Measurements from ENCODE around the gene PLEKHJ1. TPM values are rescaled to one million over a fixed set of nuclear protein-coding genes. Genes with fewer than 3 reads are reported as not detected.

PLEKHJ1 gene
- total and polyA plus RNA-seq, 3 donors from 2014 or later = 111 to 153 (median 126) TPM

GRCh38 chr19:2275588-2276428 lies 39.7 kb upstream of the PLEKHJ1 start:
- intact Hi-C loops (cut with DNase I; ENCODE audit: low total_unique reads) = loop anchor here (10.0 kb wide), 2 partner anchors 119 to 121 kb away; partner anchors contain the start of gene AP3D1
- TF ChIP-seq POLR2A (IDR thresholded peaks at IDR 0.05) = no peak
- TF ChIP-seq, protein P1, sequence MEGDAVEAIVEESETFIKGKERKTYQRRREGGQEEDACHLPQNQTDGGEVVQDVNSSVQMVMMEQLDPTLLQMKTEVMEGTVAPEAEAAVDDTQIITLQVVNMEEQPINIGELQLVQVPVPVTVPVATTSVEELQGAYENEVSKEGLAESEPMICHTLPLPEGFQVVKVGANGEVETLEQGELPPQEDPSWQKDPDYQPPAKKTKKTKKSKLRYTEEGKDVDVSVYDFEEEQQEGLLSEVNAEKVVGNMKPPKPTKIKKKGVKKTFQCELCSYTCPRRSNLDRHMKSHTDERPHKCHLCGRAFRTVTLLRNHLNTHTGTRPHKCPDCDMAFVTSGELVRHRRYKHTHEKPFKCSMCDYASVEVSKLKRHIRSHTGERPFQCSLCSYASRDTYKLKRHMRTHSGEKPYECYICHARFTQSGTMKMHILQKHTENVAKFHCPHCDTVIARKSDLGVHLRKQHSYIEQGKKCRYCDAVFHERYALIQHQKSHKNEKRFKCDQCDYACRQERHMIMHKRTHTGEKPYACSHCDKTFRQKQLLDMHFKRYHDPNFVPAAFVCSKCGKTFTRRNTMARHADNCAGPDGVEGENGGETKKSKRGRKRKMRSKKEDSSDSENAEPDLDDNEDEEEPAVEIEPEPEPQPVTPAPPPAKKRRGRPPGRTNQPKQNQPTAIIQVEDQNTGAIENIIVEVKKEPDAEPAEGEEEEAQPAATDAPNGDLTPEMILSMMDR (IDR thresholded peaks at IDR 0.05) = no peak
- H3K4me1 ChIP-seq = peaks cover 59% of the 10 kb centered on the region
- DNase-seq = peak; percentile 71
- no peaks in the 10 kb centered on the region for H3K27me3 ChIP-seq
- H3K27ac ChIP-seq = peak overlapping the region; percentile 50 to 53
- H3K9me3 ChIP-seq = no peaks in the 10 kb centered on the region
- WGBS, 2 donors = 36% methylated on average over 20 of the region's 74 CpGs; no CpG with 5 or more reads in 1 of the 2 donors
- H3K36me3 ChIP-seq (ENCODE audit: low read depth, missing control alignments) = no peaks in the 10 kb centered on the region
- peak overlapping the region in 1 of 2 donors; percentile 17 for H3K4me3 ChIP-seq

DNA sequence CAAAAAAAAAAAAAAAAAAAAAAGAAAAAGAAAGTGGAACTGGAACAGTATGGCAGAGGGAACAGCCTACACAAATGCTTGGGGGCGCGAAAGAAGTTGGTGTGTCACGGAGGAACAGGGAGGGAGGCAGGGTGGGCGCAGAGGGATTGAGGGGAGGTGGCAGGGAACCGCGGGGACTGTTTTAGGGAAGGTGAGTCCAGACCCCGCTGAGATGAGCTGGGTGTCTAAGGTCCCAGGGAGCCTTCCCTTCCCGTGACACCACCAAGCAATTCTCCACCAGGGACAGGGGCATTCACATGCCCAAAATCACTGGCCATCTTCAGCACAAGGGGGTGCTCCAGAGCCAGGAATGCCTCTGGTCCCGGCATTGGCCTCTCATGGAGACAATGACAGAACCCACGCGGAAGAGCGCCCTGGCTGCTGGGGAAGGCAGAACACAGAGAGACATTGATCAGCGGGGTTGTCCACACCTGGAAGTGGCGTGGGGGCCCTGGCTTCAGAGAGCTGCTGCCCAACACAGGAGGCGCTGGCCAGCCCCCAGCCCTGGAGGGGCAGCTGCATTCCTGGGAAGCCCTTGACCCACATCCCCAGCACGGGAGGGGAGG lies 38.9 kb upstream of the PLEKHJ1 start:
- H3K36me3 ChIP-seq (ENCODE audit: low read depth, missing control alignments) = no peaks in the 10 kb centered on the region
- intact Hi-C loops (cut with DNase I; ENCODE audit: low total_unique reads) = loop anchor here (5.0 to 10.0 kb wide), 3 partner anchors 43 to 120 kb away; partner anchors contain the start of gene AP3D1
- H3K27me3 ChIP-seq = no peaks in the 10 kb centered on the region
- peak overlapping the region in 1 of 2 donors; percentile 17 for H3K4me3 ChIP-seq
- DNase-seq = peak; percentile 77
- 33 to 46% methylated on average over 16 of the region's 16 CpGs for WGBS, 2 donors
- TF ChIP-seq, protein P1 (IDR thresholded peaks at IDR 0.05) = peak; percentile 37 to 47 (median 46)
- TF ChIP-seq POLR2A (IDR thresholded peaks at IDR 0.05) = no peak
- no peaks in the 10 kb centered on the region for H3K9me3 ChIP-seq
- H3K4me1 ChIP-seq = peaks cover 59% of the 10 kb centered on the region
- peak overlapping the region; percentile 11 to 53 for H3K27ac ChIP-seq

DNA sequence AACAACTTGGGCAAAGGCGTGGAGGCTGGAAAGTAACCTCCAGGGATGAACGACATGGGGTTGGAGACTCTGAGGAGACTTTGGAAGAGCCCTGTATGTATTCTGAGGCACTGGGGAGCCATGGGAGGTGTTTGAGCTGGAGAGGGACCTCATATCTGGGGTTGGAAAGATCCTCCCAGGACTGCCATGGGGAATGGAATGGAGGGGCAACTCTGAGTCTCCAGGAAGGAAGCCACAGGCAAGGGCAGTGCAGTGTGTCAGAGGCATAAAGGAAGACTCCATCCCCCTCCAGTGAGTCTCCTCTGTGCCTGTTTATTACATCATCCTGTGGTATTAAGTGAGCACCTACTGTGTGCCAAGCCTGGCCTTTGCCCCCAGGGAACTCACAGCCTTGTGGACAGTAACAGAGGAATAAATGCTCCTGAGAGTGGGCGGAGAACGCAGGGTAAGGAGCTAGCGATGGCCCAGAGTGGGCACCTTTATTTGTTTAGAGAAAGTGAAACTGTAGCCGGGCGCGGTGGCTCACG lies 38.1 kb upstream of the PLEKHJ1 start:
- no peak for TF ChIP-seq POLR2A (IDR thresholded peaks at IDR 0.05)
- TF ChIP-seq, protein P1 (IDR thresholded peaks at IDR 0.05) = no peak
- peak overlapping the region; percentile 29 to 72 for H3K27ac ChIP-seq
- peak overlapping the region in 1 of 2 donors; percentile 29 for H3K4me3 ChIP-seq
- WGBS, 2 donors = 62 to 63% methylated on average over 8 to 9 of the region's 9 CpGs
- no peaks in the 10 kb centered on the region for H3K9me3 ChIP-seq
- DNase-seq = no peak
- intact Hi-C loops (cut with DNase I; ENCODE audit: low total_unique reads) = loop anchor here (5.0 to 10.0 kb wide), 3 partner anchors 42 to 121 kb away; partner anchors contain the start of gene AP3D1
- H3K36me3 ChIP-seq (ENCODE audit: low read depth, missing control alignments) = no peaks in the 10 kb centered on the region
- H3K27me3 ChIP-seq = no peaks in the 10 kb centered on the region
- H3K4me1 ChIP-seq = peaks cover 59% of the 10 kb centered on the region

DNA sequence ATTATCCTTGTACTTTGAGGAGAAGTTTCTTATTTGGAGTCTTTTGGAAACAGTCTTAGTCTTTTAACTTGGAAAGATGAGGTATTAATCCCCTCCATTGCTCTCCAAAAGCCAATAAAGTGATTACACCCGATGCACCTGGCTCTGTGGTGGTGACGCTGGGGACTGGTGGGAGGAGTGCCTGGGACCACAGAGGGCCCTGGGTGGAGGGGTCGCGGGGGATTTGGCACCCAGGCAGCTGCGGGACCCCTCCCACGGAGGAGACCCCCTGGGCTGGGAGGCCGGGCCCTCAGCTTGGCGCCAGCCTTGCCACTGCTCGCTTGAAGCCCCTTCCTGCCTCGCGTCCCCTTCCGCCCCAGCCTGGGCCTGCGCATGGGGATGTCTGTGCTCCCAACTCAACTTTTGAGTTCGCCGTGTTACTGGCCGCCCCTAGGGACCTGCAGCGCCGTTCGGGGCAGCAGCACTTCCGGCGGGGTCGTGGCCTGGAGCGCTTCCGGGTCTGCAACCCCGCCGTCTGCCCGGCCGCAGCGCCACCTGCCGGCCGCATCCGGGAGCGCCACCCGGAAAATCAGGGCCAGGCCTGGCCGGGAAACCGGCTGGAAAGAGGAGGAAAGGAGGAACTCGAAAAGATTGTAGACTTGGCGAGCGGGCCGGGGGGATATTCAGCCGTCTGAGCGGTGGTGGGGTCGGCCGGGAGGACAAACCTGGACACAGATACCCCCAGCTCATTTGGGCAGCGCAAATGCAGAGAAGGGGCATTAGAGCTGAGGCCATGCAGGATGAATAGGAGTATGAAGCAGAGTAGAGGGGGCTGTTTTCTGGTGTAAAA lies 37.4 kb upstream of the PLEKHJ1 start:
- intact Hi-C loops (cut with DNase I; ENCODE audit: low total_unique reads) = loop anchor here (5.0 to 10.0 kb wide), 3 partner anchors 41 to 121 kb away; partner anchors contain the start of gene AP3D1
- no peak for TF ChIP-seq POLR2A (IDR thresholded peaks at IDR 0.05)
- TF ChIP-seq, protein P1 (IDR thresholded peaks at IDR 0.05) = peak; percentile 97 to 99 (median 98)
- DNase-seq = peak; percentile 78
- Histone ChIP-seq H3K4me1 (peaks cover 59% of the 10 kb centered on the region), H3K9me3 (no peaks in the 10 kb centered on the region), H3K4me3 (peak overlapping the region in 1 of 2 donors; percentile 29), H3K27me3 (no peaks in the 10 kb centered on the region), H3K36me3 (ENCODE audit: low read depth, missing control alignments) (no peaks in the 10 kb centered on the region), H3K27ac (peak overlapping the region; percentile 29 to 72)
- 8 to 10% methylated on average over 18 to 45 of the region's 45 CpGs for WGBS, 2 donors
